ENCODE data around the gene INTS3.

DNA sequence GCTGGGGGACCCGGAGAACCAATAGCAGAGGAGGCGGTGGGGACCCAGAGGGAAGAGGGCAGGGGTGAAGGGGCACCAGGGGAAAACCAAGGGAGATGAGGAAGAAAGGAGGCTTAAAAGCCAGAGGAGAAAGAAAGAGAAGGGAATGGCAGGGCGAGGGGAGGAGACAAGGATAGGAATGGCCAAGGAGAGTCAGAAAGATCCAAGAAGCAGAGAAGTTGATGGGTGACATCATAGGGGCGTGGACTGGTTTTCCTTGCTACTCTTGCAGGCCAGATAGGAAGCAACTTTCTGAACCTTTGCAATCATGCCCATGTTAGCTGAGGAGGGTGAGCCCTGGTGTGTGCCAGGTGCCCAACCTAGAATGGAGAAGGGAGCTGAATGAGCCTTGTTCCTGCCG, 44.0 kb upstream of the INTS3 start:
- TF ChIP-seq, protein P1, sequence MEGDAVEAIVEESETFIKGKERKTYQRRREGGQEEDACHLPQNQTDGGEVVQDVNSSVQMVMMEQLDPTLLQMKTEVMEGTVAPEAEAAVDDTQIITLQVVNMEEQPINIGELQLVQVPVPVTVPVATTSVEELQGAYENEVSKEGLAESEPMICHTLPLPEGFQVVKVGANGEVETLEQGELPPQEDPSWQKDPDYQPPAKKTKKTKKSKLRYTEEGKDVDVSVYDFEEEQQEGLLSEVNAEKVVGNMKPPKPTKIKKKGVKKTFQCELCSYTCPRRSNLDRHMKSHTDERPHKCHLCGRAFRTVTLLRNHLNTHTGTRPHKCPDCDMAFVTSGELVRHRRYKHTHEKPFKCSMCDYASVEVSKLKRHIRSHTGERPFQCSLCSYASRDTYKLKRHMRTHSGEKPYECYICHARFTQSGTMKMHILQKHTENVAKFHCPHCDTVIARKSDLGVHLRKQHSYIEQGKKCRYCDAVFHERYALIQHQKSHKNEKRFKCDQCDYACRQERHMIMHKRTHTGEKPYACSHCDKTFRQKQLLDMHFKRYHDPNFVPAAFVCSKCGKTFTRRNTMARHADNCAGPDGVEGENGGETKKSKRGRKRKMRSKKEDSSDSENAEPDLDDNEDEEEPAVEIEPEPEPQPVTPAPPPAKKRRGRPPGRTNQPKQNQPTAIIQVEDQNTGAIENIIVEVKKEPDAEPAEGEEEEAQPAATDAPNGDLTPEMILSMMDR (IDR thresholded peaks at IDR 0.05 in 4 of 5, conservative IDR thresholded peaks at IDR 0.05 in 1 of 5): no peak
- TF ChIP-seq POLR2A (IDR thresholded peaks at IDR 0.05): no peak
